Ascending aorta (tissue), 2 donors: ENCODE measurements around the gene CAMK2G. TPM values are rescaled to one million over a fixed set of nuclear protein-coding genes. Genes with fewer than 3 reads are reported as not detected.

Experiments
- DNase-seq, 2 donors: peaks; one replicate each; pipeline ENCODE4 v3.0.0-alpha.2; 2019; ENCODE audit warnings: low spot score in 2 of 2
- H3K27ac ChIP-seq, 2 donors: fragments of 200-600 bp; sonication (generic); one replicate each; pipeline ENCODE4 v1.5.1; 2016 to 2017; ENCODE audit warnings: mild to moderate bottlenecking in 1 of 2
- H3K27me3 ChIP-seq: fragments of 200-600 bp; sonication (generic); one replicate; pipeline ENCODE4 v1.5.1; 2017
- H3K36me3 ChIP-seq, 2 donors: fragments of 200-600 bp; sonication (generic); one replicate each; pipeline ENCODE4 v1.5.1; 2016
- H3K4me1 ChIP-seq, 2 donors: fragments of 200-600 bp; sonication (generic); one replicate each; pipeline ENCODE4 v1.5.1; 2016 to 2017; ENCODE audit warnings: mild to moderate bottlenecking in 1 of 2
- H3K4me3 ChIP-seq, 2 donors: fragments of 200-600 bp; sonication (generic); one replicate each; pipeline ENCODE4 v1.5.1; 2016 to 2017; ENCODE audit warnings: mild to moderate bottlenecking in 1 of 2
- H3K9me3 ChIP-seq, 2 donors: fragments of 200-600 bp; sonication (generic); one replicate each; pipeline ENCODE4 v1.5.1; 2016
- intact Hi-C: fragments of 100-400 bp; cut with DNase I; formaldehyde crosslinking; loops from one replicate; pipeline ENCODE4 v1.15.1; 2023
- total RNA-seq: library from RNA; depleted of rRNA; stranded (reverse); fragments of >200 nt; gene quantifications from one replicate; pipeline ENCODE4 v1.1.0, GENCODE V29; 2016
- TF ChIP-seq, protein P1 (sequence below), 3 experiments: fragments of 200-600 bp in 2 of 3; fragments of 450-650 bp in 1 of 3; sonication (generic) in 2 of 3; IDR thresholded peaks; one replicate each; pipeline ENCODE4 v1.5.1; 2016 to 2019; ENCODE audit warnings: antibody characterized with exemption in 3 of 3, mild to moderate bottlenecking in 1 of 3, moderate library complexity in 1 of 3

Gene CAMK2G
- total RNA-seq, 1 donor from 2014 or later = 60.3 TPM

DNA sequence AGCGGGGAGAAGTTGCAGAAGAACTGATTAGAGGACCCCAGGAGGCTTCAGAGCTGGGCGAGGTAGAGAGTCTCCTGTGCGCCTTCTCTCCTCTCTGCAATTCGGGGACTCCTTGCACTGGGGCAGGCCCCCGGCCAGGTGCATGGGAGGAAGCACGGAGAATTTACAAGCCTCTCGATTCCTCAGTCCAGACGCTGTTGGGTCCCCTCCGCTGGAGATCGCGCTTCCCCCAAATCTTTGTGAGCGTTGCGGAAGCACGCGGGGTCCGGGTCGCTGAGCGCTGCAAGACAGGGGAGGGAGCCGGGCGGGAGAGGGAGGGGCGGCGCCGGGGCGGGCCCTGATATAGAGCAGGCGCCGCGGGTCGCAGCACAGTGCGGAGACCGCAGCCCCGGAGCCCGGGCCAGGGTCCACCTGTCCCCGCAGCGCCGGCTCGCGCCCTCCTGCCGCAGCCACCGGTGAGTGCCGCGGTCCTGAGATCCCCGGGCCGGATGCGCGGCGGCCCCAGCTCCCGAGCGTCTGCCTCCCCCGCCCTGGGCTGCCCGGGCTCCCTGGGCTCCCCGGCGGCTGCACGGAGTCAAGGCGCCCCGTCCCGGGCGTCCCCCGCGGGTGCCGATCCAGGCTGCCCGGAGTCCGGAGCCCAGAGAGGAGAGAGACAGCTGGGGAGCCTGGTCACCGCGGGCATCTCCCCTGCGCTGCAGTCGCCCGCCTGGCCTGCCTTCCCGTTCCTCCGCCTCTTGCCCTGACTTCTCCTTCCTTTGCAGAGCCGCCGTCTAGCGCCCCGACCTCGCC, 36.6 kb upstream of the CAMK2G start, which contains the start of gene PLAU:
TSS of gene PLAU (plus strand) at position 369 of the 789 bp plus-strand sequence. CDS start 424 bp downstream, outside the sequence.
- H3K4me1 ChIP-seq = peaks cover 0 to 35% of the 10 kb centered on the region in 2 donors
- peak within 1 kb of the TSS; percentile 52 to 63 for H3K27ac ChIP-seq
- H3K36me3 ChIP-seq = peaks cover 0 to 5% of the 10 kb centered on the region in 2 donors
- no peaks in the 10 kb centered on the region for H3K27me3 ChIP-seq
- peak within 1 kb of the TSS; percentile 77 to 78 for H3K4me3 ChIP-seq
- H3K9me3 ChIP-seq = no peaks in the 10 kb centered on the region
- DNase-seq = peak in 1 of 2 donors; percentile 69
- intact Hi-C loops = no loop called here
- TF ChIP-seq, protein P1, sequence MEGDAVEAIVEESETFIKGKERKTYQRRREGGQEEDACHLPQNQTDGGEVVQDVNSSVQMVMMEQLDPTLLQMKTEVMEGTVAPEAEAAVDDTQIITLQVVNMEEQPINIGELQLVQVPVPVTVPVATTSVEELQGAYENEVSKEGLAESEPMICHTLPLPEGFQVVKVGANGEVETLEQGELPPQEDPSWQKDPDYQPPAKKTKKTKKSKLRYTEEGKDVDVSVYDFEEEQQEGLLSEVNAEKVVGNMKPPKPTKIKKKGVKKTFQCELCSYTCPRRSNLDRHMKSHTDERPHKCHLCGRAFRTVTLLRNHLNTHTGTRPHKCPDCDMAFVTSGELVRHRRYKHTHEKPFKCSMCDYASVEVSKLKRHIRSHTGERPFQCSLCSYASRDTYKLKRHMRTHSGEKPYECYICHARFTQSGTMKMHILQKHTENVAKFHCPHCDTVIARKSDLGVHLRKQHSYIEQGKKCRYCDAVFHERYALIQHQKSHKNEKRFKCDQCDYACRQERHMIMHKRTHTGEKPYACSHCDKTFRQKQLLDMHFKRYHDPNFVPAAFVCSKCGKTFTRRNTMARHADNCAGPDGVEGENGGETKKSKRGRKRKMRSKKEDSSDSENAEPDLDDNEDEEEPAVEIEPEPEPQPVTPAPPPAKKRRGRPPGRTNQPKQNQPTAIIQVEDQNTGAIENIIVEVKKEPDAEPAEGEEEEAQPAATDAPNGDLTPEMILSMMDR (IDR thresholded peaks at IDR 0.05) = no peak

DNA sequence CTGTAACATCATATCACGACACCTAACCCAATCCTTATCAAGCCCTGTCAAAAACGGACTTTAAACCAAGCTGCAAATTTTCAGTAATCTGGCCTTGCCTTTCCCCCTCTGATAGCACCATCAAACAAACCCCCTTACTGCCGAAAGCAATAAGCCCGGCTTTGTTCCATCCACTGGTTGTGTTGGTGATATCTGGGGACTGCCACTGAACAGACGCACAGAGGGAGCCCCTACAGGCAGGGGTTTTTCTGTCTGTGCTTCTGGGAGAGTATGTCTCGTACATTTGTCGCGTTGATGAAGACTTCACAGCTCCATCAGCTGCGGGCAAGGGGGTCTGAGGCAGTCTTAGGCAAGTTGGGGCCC, 36.0 kb upstream of the CAMK2G start:
- H3K27me3 ChIP-seq = no peaks in the 10 kb centered on the region
- DNase-seq = no peak
- H3K36me3 ChIP-seq = peaks cover 0 to 5% of the 10 kb centered on the region in 2 donors
- no peaks in the 10 kb centered on the region for H3K9me3 ChIP-seq
- TF ChIP-seq, protein P1 (IDR thresholded peaks at IDR 0.05) = no peak
- H3K27ac ChIP-seq = no peak overlapping the region
- intact Hi-C loops = no loop called here
- H3K4me1 ChIP-seq = peaks cover 0 to 35% of the 10 kb centered on the region in 2 donors
- peak overlapping the region; percentile 77 to 78 for H3K4me3 ChIP-seq

DNA sequence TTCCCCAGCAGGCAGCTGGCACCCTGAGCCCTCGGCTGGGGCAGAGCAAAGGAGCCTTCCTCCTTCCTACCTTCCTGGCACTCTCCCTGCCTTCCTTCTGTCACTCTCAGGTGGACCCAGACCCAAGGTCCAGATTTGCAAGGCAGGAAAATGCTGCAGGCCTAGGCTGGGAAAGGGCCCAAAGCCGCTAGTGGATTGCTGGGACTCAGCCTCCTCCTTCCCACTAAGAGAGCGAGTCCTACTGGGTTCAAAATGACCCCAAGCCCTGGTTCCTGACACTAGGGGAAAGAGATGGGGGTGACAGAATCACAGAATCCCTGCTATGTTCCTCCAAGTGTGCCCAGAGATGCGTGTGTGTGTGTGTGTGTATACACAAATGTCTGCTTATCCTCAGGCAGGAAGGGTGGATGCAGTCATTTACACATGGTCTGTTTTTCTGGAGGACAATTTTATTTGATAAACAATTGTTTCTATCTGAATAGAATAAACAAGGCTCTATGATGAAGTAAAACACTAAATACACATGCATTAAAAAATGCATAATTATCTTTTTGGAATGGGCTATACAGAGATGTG, 35.3 kb upstream of the CAMK2G start:
- Histone ChIP-seq H3K36me3 (no peaks in the 10 kb centered on the region), H3K4me3 (no peak overlapping the region), H3K9me3 (no peaks in the 10 kb centered on the region), H3K4me1 (peaks cover 0 to 35% of the 10 kb centered on the region in 2 donors), H3K27ac (peak overlapping the region; percentile 5 to 22), H3K27me3 (no peaks in the 10 kb centered on the region)
- DNase-seq = no peak
- intact Hi-C loops = loop anchor here (1.0 to 5.0 kb wide), 2 partner anchors 22 to 88 kb away; partner anchors contain the start of gene VCL
- TF ChIP-seq, protein P1 (IDR thresholded peaks at IDR 0.05) = no peak

DNA sequence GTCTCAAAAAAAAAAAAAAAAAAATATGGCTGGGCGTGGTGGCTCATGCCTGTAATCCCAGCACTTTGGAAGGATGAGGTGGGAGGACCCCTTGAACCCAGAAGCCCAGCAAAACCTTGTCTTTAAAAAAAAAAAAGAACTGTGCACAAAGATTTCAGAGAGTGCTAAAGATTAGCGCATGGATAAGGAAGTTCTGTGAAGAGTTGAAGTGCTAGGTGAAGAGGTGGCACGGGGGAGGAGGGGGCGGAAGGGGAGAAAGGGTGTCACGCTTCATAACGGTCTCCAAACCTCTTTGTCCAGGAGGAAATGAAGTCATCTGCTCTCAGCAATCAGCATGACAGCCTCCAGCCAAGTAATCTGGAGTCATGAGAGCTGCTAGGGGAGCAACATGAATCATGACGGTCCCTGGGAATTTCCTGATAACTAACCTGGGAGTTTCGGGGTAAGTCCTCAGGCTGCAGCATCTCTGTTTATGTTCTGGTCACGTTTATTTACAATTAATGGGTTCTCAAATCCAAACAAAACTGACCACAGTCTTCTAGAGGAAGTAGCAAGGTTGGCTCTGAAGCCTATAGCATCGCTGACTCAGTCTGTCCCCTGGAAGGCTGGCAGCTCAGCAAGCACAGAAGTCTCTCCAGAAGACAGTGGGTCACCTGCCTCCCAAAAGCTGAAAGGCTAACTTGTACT, 34.6 kb upstream of the CAMK2G start:
- DNase-seq = peak in 1 of 2 donors; percentile 80
- Histone ChIP-seq H3K4me3 (no peak overlapping the region), H3K9me3 (no peaks in the 10 kb centered on the region), H3K36me3 (no peaks in the 10 kb centered on the region), H3K4me1 (peaks cover 0 to 35% of the 10 kb centered on the region in 2 donors), H3K27ac (peak overlapping the region; percentile 5 to 22), H3K27me3 (no peaks in the 10 kb centered on the region)
- intact Hi-C loops = loop anchor here (1.0 to 5.0 kb wide), 2 partner anchors 22 to 88 kb away; partner anchors contain the start of gene VCL
- TF ChIP-seq, protein P1 (IDR thresholded peaks at IDR 0.05) = no peak

DNA sequence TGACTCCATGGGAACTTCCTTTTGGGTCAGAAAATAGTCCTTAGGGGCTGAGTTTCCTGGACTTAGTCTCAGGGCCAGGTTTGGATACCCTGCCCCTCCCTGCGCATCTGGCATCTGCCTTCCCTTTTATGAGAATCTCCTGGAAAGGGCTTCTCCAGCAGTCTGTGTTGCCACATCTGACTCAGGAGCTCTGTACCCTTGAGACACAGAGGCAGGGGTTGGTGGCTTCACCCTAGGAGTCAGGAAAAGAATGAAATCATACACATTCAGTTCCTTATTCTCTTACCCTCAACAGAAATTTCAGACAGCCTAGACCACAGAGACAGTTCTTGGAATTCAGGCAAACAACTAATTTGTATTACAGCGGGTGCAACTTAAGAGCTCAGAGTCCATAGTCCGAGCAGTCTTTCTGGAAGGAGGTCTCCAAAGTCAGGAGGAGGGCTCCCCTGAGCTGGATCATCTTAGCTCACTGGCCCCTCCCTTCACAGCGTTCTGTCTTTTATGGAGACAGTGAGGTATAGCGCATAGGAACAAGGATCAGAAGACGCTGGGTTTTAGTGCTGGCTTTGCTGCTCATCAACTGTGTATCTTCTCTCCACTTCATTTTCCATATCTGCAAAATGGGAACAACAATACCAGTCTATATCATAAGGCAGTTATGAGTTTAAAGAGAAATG, 33.6 kb upstream of the CAMK2G start:
- Histone ChIP-seq H3K4me3 (no peak overlapping the region), H3K9me3 (no peaks in the 10 kb centered on the region), H3K36me3 (no peaks in the 10 kb centered on the region), H3K27me3 (no peaks in the 10 kb centered on the region), H3K27ac (peak overlapping the region; percentile 81 to 85), H3K4me1 (peaks cover 0 to 35% of the 10 kb centered on the region in 2 donors)
- TF ChIP-seq, protein P1 (IDR thresholded peaks at IDR 0.05) = no peak
- intact Hi-C loops = loop anchor here (5.0 kb wide), 1 partner anchor 89 kb away; the partner anchor contains the start of gene VCL
- peak; percentile 56 to 84 for DNase-seq
